Measurements from ENCODE around the gene TMEM132C.

DNA sequence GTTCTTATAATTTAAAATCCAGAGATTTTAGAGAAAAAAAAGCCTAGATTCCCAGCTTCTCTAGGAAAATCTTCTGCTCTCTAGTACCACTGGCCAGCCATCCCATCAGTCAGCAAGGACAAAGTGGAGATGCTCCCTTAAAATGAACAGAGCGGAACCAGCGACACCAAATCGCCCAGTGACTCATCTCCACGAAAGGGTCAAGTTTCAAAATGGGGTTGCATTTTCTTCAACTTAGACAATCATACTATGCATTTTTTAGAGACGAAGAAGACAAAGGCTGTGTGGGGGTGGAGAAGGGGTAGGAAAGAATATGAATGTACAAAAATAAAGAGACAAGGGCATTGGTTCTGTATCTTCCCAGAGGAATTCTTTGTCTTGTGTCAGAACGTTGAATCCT is 344.8 kb downstream of the TMEM132C start:
- no peak for TF ChIP-seq RAD21 (IDR thresholded peaks at IDR 0.05; ENCODE audit: low read depth)
- TF ChIP-seq, protein P1, sequence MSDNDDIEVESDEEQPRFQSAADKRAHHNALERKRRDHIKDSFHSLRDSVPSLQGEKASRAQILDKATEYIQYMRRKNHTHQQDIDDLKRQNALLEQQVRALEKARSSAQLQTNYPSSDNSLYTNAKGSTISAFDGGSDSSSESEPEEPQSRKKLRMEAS (IDR thresholded peaks at IDR 0.05), result no peak
- TF ChIP-seq, protein P2, sequence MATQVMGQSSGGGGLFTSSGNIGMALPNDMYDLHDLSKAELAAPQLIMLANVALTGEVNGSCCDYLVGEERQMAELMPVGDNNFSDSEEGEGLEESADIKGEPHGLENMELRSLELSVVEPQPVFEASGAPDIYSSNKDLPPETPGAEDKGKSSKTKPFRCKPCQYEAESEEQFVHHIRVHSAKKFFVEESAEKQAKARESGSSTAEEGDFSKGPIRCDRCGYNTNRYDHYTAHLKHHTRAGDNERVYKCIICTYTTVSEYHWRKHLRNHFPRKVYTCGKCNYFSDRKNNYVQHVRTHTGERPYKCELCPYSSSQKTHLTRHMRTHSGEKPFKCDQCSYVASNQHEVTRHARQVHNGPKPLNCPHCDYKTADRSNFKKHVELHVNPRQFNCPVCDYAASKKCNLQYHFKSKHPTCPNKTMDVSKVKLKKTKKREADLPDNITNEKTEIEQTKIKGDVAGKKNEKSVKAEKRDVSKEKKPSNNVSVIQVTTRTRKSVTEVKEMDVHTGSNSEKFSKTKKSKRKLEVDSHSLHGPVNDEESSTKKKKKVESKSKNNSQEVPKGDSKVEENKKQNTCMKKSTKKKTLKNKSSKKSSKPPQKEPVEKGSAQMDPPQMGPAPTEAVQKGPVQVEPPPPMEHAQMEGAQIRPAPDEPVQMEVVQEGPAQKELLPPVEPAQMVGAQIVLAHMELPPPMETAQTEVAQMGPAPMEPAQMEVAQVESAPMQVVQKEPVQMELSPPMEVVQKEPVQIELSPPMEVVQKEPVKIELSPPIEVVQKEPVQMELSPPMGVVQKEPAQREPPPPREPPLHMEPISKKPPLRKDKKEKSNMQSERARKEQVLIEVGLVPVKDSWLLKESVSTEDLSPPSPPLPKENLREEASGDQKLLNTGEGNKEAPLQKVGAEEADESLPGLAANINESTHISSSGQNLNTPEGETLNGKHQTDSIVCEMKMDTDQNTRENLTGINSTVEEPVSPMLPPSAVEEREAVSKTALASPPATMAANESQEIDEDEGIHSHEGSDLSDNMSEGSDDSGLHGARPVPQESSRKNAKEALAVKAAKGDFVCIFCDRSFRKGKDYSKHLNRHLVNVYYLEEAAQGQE (IDR thresholded peaks at IDR 0.05; ENCODE audit: low read depth), result no peak
- TF ChIP-seq EGR1 (IDR thresholded peaks at IDR 0.05), result no peak
- TF ChIP-seq TEAD4 (IDR thresholded peaks at IDR 0.05), result no peak

Measured in Ishikawa (cell line).